PFSK-1 (cell line): ENCODE measurements around the gene KDM3B.

Experiments
- SIN3A ChIP-seq: IDR thresholded peaks from 2 replicates; pipeline ENCODE4 v1.6.1; 2012; ENCODE audit warnings: mild to moderate bottlenecking, low read length, moderate library complexity, borderline replicate concordance; ENCODE audit not compliant: insufficient read depth
- TAF1 ChIP-seq: IDR thresholded peaks from 2 replicates; pipeline ENCODE4 v1.6.1; 2012; ENCODE audit warnings: low read length, control low read depth, borderline replicate concordance; ENCODE audit not compliant: insufficient read depth
- TF ChIP-seq, protein P1 (sequence below), 2 experiments: IDR thresholded peaks; 2 replicates each; pipeline versions ENCODE4 v1.6.1 to v1.8.0; 2011 to 2012; ENCODE audit warnings: low read depth in 2 of 2, low read length in 2 of 2, control low read depth in 1 of 2, inconsistent platforms in 1 of 2, mild to moderate bottlenecking in 1 of 2, moderate library complexity in 1 of 2; ENCODE audit not compliant: insufficient read depth in 1 of 2

GRCh38 chr5:138339091-138339456 lies 13.4 kb upstream of the KDM3B start:
- TF ChIP-seq TAF1 (0 out of 2 replicates have a peak, but pooled peaks have one; percentile 19), SIN3A (no peak)
- TF ChIP-seq, protein P1, sequence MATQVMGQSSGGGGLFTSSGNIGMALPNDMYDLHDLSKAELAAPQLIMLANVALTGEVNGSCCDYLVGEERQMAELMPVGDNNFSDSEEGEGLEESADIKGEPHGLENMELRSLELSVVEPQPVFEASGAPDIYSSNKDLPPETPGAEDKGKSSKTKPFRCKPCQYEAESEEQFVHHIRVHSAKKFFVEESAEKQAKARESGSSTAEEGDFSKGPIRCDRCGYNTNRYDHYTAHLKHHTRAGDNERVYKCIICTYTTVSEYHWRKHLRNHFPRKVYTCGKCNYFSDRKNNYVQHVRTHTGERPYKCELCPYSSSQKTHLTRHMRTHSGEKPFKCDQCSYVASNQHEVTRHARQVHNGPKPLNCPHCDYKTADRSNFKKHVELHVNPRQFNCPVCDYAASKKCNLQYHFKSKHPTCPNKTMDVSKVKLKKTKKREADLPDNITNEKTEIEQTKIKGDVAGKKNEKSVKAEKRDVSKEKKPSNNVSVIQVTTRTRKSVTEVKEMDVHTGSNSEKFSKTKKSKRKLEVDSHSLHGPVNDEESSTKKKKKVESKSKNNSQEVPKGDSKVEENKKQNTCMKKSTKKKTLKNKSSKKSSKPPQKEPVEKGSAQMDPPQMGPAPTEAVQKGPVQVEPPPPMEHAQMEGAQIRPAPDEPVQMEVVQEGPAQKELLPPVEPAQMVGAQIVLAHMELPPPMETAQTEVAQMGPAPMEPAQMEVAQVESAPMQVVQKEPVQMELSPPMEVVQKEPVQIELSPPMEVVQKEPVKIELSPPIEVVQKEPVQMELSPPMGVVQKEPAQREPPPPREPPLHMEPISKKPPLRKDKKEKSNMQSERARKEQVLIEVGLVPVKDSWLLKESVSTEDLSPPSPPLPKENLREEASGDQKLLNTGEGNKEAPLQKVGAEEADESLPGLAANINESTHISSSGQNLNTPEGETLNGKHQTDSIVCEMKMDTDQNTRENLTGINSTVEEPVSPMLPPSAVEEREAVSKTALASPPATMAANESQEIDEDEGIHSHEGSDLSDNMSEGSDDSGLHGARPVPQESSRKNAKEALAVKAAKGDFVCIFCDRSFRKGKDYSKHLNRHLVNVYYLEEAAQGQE (IDR thresholded peaks at IDR 0.05; ENCODE audit: insufficient read depth in 1 of 2, low read depth in 2 of 2, low read length in 2 of 2): no peak
